22Rv1 (cell line): ENCODE measurements around the gene AK1.
A peak's percentile ranks its signal among the peaks of the same experiment; 100 is the strongest.
"Not testable (repeated sequence)": the region's sequence is repeated elsewhere in the genome, so short reads cannot be mapped to it uniquely, and the experiment has no call there.

ENCODE experiments used
- H3K27ac ChIP-seq: fragments of 450-650 bp; 2 replicates; pipeline ENCODE4 v1.5.1; 2017
- ZFX ChIP-seq: fragments of 450-650 bp; IDR thresholded peaks from 2 replicates; pipeline ENCODE4 v1.6.1; 2017; ENCODE audit warnings: antibody characterized with exemption, borderline replicate concordance
- TF ChIP-seq, protein P1 (sequence below): fragments of 450-650 bp; IDR thresholded peaks from 2 replicates; pipeline ENCODE4 v1.5.1; 2017; ENCODE audit warnings: mild to moderate bottlenecking

AK1 gene

DNA sequence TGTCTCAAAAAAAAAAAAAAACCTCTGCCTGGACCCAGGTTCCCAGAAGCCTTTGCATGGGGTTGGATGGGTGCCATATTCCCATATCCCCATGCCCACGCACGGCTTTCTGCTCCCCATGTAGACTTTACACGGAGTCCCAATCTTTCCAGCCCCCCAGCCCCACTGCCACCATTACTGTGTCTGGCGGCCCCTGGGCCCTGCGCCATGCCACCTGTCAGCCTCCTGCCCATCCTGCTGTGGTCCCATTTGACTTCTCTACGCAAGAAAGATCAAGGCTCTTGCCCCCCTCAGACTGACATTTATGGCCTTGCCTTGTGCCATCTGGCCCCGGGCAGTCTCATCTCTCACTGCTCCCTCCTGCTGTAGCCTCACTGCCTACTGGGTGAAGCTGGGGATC lies 6.5 kb upstream of the AK1 start:
- TF ChIP-seq, protein P1, sequence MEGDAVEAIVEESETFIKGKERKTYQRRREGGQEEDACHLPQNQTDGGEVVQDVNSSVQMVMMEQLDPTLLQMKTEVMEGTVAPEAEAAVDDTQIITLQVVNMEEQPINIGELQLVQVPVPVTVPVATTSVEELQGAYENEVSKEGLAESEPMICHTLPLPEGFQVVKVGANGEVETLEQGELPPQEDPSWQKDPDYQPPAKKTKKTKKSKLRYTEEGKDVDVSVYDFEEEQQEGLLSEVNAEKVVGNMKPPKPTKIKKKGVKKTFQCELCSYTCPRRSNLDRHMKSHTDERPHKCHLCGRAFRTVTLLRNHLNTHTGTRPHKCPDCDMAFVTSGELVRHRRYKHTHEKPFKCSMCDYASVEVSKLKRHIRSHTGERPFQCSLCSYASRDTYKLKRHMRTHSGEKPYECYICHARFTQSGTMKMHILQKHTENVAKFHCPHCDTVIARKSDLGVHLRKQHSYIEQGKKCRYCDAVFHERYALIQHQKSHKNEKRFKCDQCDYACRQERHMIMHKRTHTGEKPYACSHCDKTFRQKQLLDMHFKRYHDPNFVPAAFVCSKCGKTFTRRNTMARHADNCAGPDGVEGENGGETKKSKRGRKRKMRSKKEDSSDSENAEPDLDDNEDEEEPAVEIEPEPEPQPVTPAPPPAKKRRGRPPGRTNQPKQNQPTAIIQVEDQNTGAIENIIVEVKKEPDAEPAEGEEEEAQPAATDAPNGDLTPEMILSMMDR: no peak
- no peak for TF ChIP-seq ZFX
- H3K27ac ChIP-seq: no peak overlapping the region

DNA sequence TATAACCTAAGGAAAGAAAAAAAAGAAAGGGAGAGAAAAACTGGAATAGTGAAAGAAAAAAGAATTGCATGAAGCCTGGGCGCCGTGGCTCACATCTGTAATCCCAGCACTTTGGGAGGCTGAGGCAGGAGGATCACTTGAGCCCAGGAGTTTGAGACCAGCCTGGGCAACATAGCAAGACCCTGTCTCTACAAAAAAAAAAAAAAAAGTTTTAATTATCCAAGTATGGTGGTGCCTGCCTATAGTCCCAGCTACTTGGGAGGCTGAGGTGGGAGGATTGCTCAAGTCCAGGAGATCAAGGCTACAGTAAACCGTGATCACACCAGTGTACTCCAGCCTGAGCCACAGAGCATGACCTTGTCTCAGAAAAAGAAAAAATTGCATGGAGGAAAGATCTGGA lies 4.2 kb upstream of the AK1 start:
- H3K27ac ChIP-seq: not testable (repeated sequence)

DNA sequence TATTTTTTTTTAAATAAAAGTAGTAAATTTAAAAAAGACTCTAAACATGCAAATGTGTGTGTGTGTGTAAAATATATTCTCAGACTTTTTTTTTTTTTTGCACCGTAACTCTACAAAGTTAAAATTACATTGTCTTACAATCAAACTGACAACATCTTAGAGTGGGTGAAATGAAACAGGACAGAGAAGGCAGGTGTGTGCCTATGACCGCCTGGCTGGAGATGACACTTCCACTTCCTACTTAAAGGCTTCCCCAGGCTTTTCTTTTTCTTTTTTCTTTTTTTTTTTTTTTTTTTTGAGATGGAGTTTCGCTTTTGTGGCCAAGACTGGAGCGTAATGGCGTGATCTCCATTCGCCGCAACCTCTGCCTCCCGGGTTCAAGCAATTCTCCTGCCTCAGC lies 2.7 kb upstream of the AK1 start:
- TF ChIP-seq, protein P1: no peak
- no peak for TF ChIP-seq ZFX
- H3K27ac ChIP-seq: no peak overlapping the region

DNA sequence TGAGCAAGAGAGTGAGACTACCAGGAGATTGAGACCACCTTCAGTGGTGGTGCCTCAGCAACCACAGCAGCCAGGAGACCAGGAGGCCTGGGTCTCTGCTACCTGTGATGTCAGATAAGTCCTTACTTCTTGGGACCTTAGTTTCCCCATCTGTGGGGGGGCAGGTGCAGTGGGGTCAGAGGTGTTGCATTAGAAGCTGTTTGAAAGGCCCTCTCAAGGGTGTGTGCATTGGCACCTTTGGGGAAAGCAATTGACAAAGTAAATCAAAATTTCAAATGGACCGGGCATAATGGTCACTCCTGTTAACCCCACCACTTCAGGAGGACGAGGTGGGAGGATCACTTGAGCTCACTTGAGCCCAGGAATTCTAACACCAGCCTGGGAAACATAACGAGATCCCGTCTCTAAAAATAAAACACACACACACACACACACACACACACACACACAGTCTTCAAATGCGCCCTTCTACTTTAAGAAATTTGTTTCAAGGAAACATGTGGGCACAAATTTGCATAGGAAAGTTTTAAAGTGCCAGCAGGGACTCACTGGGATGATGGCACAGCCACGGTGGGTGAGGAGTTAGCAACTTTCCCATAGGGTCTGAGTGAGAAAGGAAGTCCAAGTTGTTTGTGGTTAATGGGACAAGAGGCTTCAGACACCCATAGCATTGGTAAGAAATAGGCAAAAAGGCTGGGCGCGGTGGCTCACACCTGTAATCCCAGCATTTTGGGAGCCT lies 1.3 kb upstream of the AK1 start:
- no peak for TF ChIP-seq ZFX
- TF ChIP-seq, protein P1: no peak
- 0 out of 2 replicates have a peak overlapping the region, but pooled peaks have one; percentile 62 for H3K27ac ChIP-seq

DNA sequence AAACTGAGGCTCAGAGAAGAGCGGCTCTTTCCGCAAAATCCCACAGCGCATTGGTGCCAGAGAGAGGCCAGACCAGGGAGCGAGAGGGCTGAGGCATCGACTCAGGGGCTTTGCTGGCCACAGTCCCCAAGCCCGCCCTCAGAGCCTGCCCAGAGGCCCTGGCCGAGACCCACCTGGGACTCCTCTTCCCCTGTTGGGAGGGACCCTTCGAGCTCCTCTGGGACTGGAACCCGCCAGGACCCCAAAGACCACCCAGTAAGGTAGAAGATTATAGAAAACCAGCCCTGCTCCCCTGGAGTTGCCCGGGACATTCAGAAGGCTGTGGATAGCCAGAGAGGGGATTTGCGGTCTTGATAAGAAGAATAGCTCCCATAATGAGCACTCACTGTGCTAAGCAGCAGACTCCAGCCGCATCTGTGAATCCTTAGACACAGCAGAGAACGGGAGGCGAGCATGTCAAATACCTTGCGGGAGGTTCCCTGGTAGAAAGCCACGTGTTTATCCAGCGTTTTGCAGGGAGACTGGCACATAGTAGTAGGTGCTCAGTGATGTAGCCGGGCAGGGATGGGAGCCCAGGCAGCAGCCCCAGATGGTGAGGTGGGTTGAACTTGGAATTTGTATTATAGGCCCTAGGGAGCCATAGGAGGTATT lies 651 bp upstream of the AK1 start:
- H3K27ac ChIP-seq: peak overlapping the region; percentile 62
- no peak for TF ChIP-seq ZFX
- TF ChIP-seq, protein P1: no peak

DNA sequence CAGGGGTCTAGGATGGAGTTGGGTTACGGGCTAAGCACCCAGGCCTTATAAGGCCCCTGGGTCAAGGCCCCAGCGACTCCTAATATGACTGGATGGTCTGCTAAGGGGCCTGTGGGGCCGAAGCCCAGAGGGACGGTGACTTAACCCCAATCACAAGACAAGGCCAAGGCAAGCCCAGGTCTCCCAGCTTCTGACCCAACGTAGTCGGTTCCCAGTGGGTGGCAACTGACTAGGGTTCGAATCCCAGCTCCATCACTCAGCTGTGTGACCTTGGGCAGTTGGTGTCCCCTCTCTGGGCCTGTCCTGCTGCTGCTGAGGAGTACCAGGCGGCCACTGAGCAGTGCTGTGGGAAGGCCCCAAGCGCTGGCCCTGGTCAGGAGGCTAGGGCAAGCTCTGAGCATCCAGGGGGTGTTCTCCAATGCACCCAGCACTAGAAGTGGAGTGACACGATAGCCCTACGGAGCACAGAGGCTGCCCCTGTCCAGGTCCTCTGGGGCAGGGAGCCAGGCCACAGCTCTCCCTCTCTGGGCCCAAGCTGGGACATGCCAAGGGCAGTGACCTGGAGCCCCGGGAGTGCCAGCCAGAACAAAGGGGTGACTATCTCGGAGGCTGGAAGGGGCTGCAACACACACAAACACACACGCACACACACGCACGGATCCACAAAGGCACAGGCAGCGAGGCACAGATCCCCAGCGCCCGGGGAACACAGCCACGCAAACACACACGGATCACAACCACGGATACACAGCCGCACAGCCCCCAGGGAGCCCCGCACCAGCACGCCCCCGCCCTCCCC lies 512 bp downstream of the AK1 start:
- H3K27ac ChIP-seq: peak overlapping the region; percentile 62
- TF ChIP-seq, protein P1: no peak
- TF ChIP-seq ZFX: no peak

DNA sequence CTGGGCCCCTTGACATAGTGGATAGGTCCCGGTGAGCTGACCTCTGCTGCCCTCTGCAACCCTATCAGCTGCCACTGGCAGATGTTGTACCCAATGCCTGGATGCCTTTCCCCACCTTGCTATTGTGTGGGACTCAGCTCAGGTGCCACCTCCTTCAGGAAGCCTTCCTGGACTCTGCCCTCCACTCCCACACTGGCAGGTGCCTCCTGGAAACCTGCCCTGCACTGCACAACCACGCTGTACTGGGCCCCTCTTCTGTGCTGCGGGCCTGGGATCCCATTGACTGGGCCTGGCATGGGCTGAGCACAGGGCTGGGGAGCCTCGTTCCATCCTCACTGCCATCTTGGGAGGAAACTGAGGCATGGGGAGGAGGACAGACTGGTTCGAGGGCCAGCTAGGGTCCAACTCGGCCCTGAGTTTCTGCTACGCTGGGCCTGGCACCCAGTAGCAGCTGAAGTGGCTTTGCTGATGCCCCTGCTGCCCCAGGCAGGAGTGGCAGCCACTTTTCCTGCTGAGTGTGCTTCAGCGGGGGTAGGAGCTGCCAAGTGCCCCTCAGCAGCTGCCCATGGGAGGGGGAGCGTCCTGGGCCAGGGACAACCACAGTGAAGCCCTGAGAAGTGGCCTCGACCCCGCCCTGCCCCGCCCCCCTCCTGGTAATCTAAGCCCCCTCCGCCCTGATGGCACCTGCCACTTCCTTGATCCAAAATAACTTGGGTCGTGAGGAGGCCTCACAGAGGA lies 1.3 kb downstream of the AK1 start:
- no peak for TF ChIP-seq ZFX

More for the DNA sequence above, 1.3 kb downstream of the AK1 start:
- H3K27ac ChIP-seq: peak overlapping the region; percentile 62; the same call in 1 of the 2 replicates
